Measurements from ENCODE around the gene VWC2. TPM values are rescaled to one million over a fixed set of nuclear protein-coding genes. Genes with fewer than 3 reads are reported as not detected.
A peak's percentile ranks its signal among the peaks of the same experiment; 100 is the strongest.

VWC2 gene
- total and polyA plus RNA-seq, 2 of the 8 experiments (the other 6 are each of a cell fraction or from before 2014, with no cell fraction given): 0.24 to 0.30 TPM

GRCh38 chr7:49791088-49791741 is 17.8 kb downstream of the VWC2 start:
- Histone ChIP-seq H4K5ac (ENCODE audit: insufficient read length, low read depth, low read length) (no peak overlapping the region), H4K20me1 (replicated peaks in 1 of 2; ENCODE audit: control insufficient read depth in 1 of 2, insufficient read depth in 2 of 2, low read length in 2 of 2) (peaks cover 0 to 5% of the 10 kb centered on the region in 2 experiments), H2BK12ac (ENCODE audit: low read depth, low read length) (peak overlapping the region; percentile 3; the same call in 1 of the 2 replicates), H2BK5ac (ENCODE audit: low read depth, low read length) (no peak overlapping the region; the same call in 1 of the 2 replicates), H3K18ac (ENCODE audit: extremely low read depth, low read length) (no peak overlapping the region), H3K4me1 (replicated peaks in 1 of 4; ENCODE audit: control insufficient read depth in 3 of 4, insufficient read depth in 4 of 4, low read length in 3 of 4) (peaks cover 0 to 7% (median 2%) of the 10 kb centered on the region in 4 experiments; a peak in 1 of 7 replicates), H3K23ac (ENCODE audit: insufficient read length) (no peak overlapping the region), H2BK120ac (replicated peaks; ENCODE audit: low read depth, low read length) (no peak overlapping the region), H3K9me3 (ENCODE audit: insufficient read depth in 2 of 2, low read depth in 1 of 2, low read length in 1 of 2) (no peaks in the 10 kb centered on the region), H3K79me2 (ENCODE audit: control insufficient read depth in 1 of 2, insufficient read depth in 2 of 2, low read length in 2 of 2) (no peaks in the 10 kb centered on the region), H2BK15ac (ENCODE audit: low read length) (no peak overlapping the region), H3K4me2 (ENCODE audit: insufficient read depth in 1 of 2, low read depth in 2 of 2, low read length in 2 of 2) (no peak overlapping the region), H3K4ac (replicated peaks; ENCODE audit: insufficient read length, low read depth, low read length) (no peak overlapping the region), H4K91ac (replicated peaks; ENCODE audit: insufficient read length, low read length) (no peak overlapping the region), H3K27ac (ENCODE audit: low read depth, low read length) (no peak overlapping the region), H3K23me2 (ENCODE audit: low read depth, low read length) (peaks cover 10% of the 10 kb centered on the region; the same call in 1 of the 2 replicates), H4K8ac (ENCODE audit: extremely low read depth, insufficient read depth, low read length) (no peak overlapping the region), H3K14ac (ENCODE audit: insufficient read length) (no peak overlapping the region), H3K27me3 (replicated peaks in 1 of 4; ENCODE audit: control insufficient read depth in 3 of 4, extremely low read depth in 1 of 4, insufficient read depth in 3 of 4, low read length in 3 of 4) (no peaks in the 10 kb centered on the region), H3K9ac (replicated peaks in 1 of 4; ENCODE audit: extremely low read depth in 1 of 4, low read depth in 3 of 4, low read length in 3 of 4) (no peak overlapping the region), H2BK20ac (ENCODE audit: low read length) (no peak overlapping the region), H3K36me3 (ENCODE audit: control insufficient read depth in 2 of 4, insufficient read depth in 4 of 4, low read length in 3 of 4) (no peaks in the 10 kb centered on the region), H3K4me3 (ENCODE audit: extremely low read depth in 1 of 4, insufficient read depth in 2 of 4, low read depth in 3 of 4, low read length in 4 of 4) (no peak overlapping the region), H2AFZ (ENCODE audit: low read length) (peak overlapping the region; percentile 7; the same call in 1 of the 2 replicates), H3K79me1 (ENCODE audit: low read depth, low read length) (peaks cover 4% of the 10 kb centered on the region; the same call in 1 of the 2 replicates), H3K56ac (replicated peaks; ENCODE audit: insufficient read length, low read depth, low read length) (no peak overlapping the region), H2AK5ac (ENCODE audit: low read depth, low read length) (no peak overlapping the region)
- DNase-seq (ENCODE audit: low read depth in 1 of 2, low spot score in 2 of 2): peak in 1 of 2 experiments; percentile 43
- WGBS, 2 experiments (ENCODE audit: extremely low coverage in 1 of 2, insufficient coverage in 1 of 2, insufficient read length in 1 of 2, insufficient replicate concordance in 2 of 2, low coverage in 1 of 2, low lambda C conversion rate in 2 of 2, missing lambda C conversion rate in 1 of 2): 56% methylated on average over 7 of the region's 7 CpGs; no CpG with 5 or more reads in 1 of the 2 experiments
- CTCF ChIA-PET (ENCODE audit: partially characterized antibody): interaction anchor here (0.7 to 4.7 kb wide), 17 partner anchors 9 to 791 kb away, joined by 3 to 23 read pairs (median 3); no protein-coding TSS in a partner anchor
- POLR2A ChIA-PET (ENCODE audit: partially characterized antibody): interaction anchor here (0.6 kb wide), 1 partner anchor 10 kb away, joined by 3 read pairs; no protein-coding TSS in a partner anchor
- FAIRE-seq: peak; percentile 94
- TF ChIP-seq NRF1 (IDR thresholded peaks at IDR 0.05; ENCODE audit: low read depth, low read length) (no peak), BCL11A (IDR thresholded peaks at IDR 0.05; ENCODE audit: low read depth in 2 of 2, low read length in 2 of 2) (no peak), TAF1 (IDR thresholded peaks at IDR 0.05; ENCODE audit: low read depth, low read length) (no peak), JUND (IDR thresholded peaks at IDR 0.05; ENCODE audit: low read length) (peak; percentile 55; the same call in 1 of the 2 replicates), HDAC2 (IDR thresholded peaks at IDR 0.05; ENCODE audit: borderline replicate concordance in 1 of 2, low read depth in 2 of 2, low read length in 2 of 2) (no peak), KDM4A (IDR thresholded peaks at IDR 0.05; ENCODE audit: low read depth, low read length, severe bottlenecking) (no peak), SIN3A (conservative IDR thresholded peaks at IDR 0.05 in 1 of 2, IDR thresholded peaks at IDR 0.05 in 1 of 2; ENCODE audit: low read depth in 1 of 2, low read length in 2 of 2) (no peak), MAFK (IDR thresholded peaks at IDR 0.05; ENCODE audit: low read depth, low read length) (0 out of 2 replicates have a peak, but pooled peaks have one; percentile 48), SUZ12 (IDR thresholded peaks at IDR 0.05; ENCODE audit: low read length) (no peak), CHD1 (IDR thresholded peaks at IDR 0.05; ENCODE audit: low read depth, low read length) (no peak), SP4 (IDR thresholded peaks at IDR 0.05; ENCODE audit: low read length) (no peak), JUN (IDR thresholded peaks at IDR 0.05; ENCODE audit: low read depth, low read length) (no peak)

Data from H1 (cell line).